Neural progenitor cell (in vitro differentiated cells): ENCODE data around the gene ELSPBP1. TPM values are rescaled to one million over a fixed set of nuclear protein-coding genes. Genes with fewer than 3 reads are reported as not detected.

Experiments used
- DNase-seq: peaks from one replicate; pipeline ENCODE4 v3.0.0-alpha.2; 2016; ENCODE audit warnings: low spot score
- H2AFZ ChIP-seq: fragments of 200-600 bp; sonication (generic); replicated peaks from 2 replicates; pipeline ENCODE4 v1.6.1; 2016; ENCODE audit warnings: antibody characterized with exemption
- H3F3A ChIP-seq: fragments of 200-600 bp; sonication (generic); 2 replicates; pipeline ENCODE4 v1.6.1; 2016; ENCODE audit warnings: antibody characterized with exemption, low read depth
- H3K27ac ChIP-seq: fragments of 200-600 bp; sonication (generic); 2 replicates; pipeline ENCODE4 v1.5.1; 2016; ENCODE audit warnings: mild to moderate bottlenecking
- H3K27me3 ChIP-seq: fragments of 200-600 bp; sonication (generic); 2 replicates; pipeline ENCODE4 v1.6.1; 2016; ENCODE audit warnings: mild to moderate bottlenecking, moderate library complexity
- H3K36me3 ChIP-seq: fragments of 200-600 bp; sonication (generic); 2 replicates; pipeline ENCODE4 v1.5.1; 2016
- H3K4me1 ChIP-seq: fragments of 200-600 bp; sonication (generic); 2 replicates; pipeline ENCODE4 v1.6.1; 2016; ENCODE audit warnings: mixed run types
- H3K4me2 ChIP-seq: fragments of 200-600 bp; sonication (generic); 2 replicates; pipeline ENCODE4 v1.6.1; 2016
- H3K4me3 ChIP-seq: fragments of 200-600 bp; sonication (generic); 2 replicates; pipeline ENCODE4 v1.5.1; 2016
- H3K79me2 ChIP-seq: fragments of 200-600 bp; sonication (generic); 2 replicates; pipeline ENCODE4 v1.6.1; 2016; ENCODE audit warnings: low read depth
- H3K9ac ChIP-seq: fragments of 200-600 bp; sonication (generic); 2 replicates; pipeline ENCODE4 v1.6.1; 2016
- H3K9me3 ChIP-seq: fragments of 200-600 bp; sonication (generic); 2 replicates; pipeline ENCODE4 v1.5.1; 2016; ENCODE audit warnings: low read depth
- H4K20me1 ChIP-seq: fragments of 200-600 bp; sonication (generic); 2 replicates; pipeline ENCODE4 v1.6.1; 2016; ENCODE audit warnings: low read depth
- H3K27ac Mint-ChIP-seq: 3 replicates; pipeline ENCODE4 v1.8.0; 2021; ENCODE audit warnings: mixed read lengths
- H3K27me3 Mint-ChIP-seq: 2 replicates; pipeline ENCODE4 v1.8.0; 2022; ENCODE audit warnings: low read depth, mild to moderate bottlenecking, inconsistent platforms, moderate library complexity, mixed read lengths; ENCODE audit not compliant: insufficient read depth
- H3K36me3 Mint-ChIP-seq: 3 replicates; pipeline ENCODE4 v1.8.0; 2021; ENCODE audit warnings: mixed read lengths
- H3K4me1 Mint-ChIP-seq: 3 replicates; pipeline ENCODE4 v1.8.0; 2021; ENCODE audit warnings: mixed read lengths
- H3K4me3 Mint-ChIP-seq: 3 replicates; pipeline ENCODE4 v1.8.0; 2021; ENCODE audit warnings: mild to moderate bottlenecking, moderate library complexity, mixed read lengths
- H3K9me3 Mint-ChIP-seq: 3 replicates; pipeline ENCODE4 v1.8.0; 2020; ENCODE audit warnings: mixed read lengths
- EZH2 ChIP-seq: fragments of 200-600 bp; sonication (generic); IDR thresholded peaks from 2 replicates; pipeline ENCODE4 v1.6.1; 2017; ENCODE audit warnings: antibody characterized with exemption, mild to moderate bottlenecking, moderate library complexity
- EZH2phosphoT487 ChIP-seq: fragments of 200-600 bp; sonication (generic); IDR thresholded peaks from 2 replicates; pipeline ENCODE4 v1.6.1; 2017; ENCODE audit warnings: antibody characterized with exemption
- total RNA-seq: library from RNA; depleted of rRNA; stranded (reverse); fragments of >200 nt; gene quantifications from 2 replicates; pipeline ENCODE4 v1.2.3, GENCODE V29; 2015; ENCODE audit warnings: low replicate concordance
- TF ChIP-seq, protein P1 (sequence below): fragments of 200-600 bp; sonication (generic); IDR thresholded peaks from 2 replicates; pipeline ENCODE4 v1.5.1; 2017; ENCODE audit warnings: antibody characterized with exemption, mild to moderate bottlenecking

The ELSPBP1 gene
- total RNA-seq, 1 donor from 2014 or later = not detected

DNA sequence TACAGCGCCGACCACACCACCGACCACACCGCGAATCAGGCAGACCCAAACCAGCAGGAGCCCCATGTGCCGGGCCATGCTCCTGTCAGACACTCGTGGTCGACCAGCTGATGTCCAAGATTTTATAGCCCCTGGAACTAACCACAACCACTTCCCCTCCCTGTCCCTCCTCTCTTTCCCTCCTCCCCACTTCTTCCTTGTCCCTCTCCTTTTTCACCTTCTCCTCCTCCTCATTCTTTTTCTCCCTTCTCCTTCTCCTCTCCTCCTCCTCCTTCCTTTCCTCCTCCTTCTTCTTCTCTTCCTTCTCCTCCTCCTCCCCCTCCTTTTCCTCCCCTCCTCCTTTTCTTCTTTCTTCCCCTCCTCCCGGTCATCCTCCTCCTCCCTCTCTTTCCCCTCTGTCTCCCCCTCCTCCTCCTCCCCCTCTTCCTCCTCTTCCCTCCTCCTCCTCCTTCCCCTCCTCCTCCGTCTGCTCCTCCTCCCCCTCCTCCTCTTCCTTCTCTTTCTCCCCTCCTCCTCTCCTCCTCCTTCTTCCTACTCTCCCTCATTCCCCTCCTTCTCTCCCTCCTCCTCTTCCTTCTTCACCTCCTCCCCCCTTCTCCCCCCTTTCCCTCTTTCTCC lies 3.1 kb upstream of the ELSPBP1 start:
- Mint-ChIP-seq H3K4me3 (no peak overlapping the region), H3K4me1 (no peaks in the 10 kb centered on the region), H3K36me3 (no peaks in the 10 kb centered on the region), H3K9me3 (no peaks in the 10 kb centered on the region), H3K27me3 (peaks cover 4% of the 10 kb centered on the region), H3K27ac (no peak overlapping the region)
- Histone ChIP-seq H3K9ac (no peak overlapping the region), H3K79me2 (no peaks in the 10 kb centered on the region), H3K4me3 (no peak overlapping the region), H3K9me3 (no peaks in the 10 kb centered on the region), H2AFZ (no peak overlapping the region), H3K4me2 (no peak overlapping the region), H3F3A (no peaks in the 10 kb centered on the region), H3K27me3 (no peaks in the 10 kb centered on the region), H3K36me3 (no peaks in the 10 kb centered on the region), H3K27ac (no peak overlapping the region), H3K4me1 (no peaks in the 10 kb centered on the region), H4K20me1 (no peaks in the 10 kb centered on the region)
- DNase-seq = no peak
- TF ChIP-seq, protein P1, sequence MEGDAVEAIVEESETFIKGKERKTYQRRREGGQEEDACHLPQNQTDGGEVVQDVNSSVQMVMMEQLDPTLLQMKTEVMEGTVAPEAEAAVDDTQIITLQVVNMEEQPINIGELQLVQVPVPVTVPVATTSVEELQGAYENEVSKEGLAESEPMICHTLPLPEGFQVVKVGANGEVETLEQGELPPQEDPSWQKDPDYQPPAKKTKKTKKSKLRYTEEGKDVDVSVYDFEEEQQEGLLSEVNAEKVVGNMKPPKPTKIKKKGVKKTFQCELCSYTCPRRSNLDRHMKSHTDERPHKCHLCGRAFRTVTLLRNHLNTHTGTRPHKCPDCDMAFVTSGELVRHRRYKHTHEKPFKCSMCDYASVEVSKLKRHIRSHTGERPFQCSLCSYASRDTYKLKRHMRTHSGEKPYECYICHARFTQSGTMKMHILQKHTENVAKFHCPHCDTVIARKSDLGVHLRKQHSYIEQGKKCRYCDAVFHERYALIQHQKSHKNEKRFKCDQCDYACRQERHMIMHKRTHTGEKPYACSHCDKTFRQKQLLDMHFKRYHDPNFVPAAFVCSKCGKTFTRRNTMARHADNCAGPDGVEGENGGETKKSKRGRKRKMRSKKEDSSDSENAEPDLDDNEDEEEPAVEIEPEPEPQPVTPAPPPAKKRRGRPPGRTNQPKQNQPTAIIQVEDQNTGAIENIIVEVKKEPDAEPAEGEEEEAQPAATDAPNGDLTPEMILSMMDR = no peak
- TF ChIP-seq EZH2 (no peak), EZH2phosphoT487 (no peak)

DNA sequence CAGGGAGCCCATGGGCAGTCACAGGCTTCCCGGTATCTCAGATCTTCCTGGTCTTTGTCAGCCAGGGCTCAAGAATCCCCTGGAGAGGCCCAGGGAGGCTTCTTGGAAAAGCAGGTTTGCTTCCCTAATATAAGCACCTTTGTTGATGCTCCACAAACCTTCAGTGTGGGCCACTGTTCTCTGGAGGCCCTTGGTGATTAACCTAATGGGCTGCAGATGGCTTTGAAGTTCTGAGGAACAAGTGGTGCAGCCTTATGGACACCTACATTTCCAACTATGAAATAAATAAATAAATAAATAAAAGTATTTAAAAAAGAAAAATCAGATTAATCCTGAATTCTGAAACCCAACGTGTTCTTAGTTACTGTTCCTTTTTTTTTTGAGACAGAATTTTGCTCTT lies 2.4 kb upstream of the ELSPBP1 start, which contains the start of gene BSPH1:
Gene BSPH1, minus strand, starts transcription at position 101 of the 400 bp plus-strand sequence. Its CDS starts 89 bp downstream, at position 12.
- Histone ChIP-seq H2AFZ (no peak within 1 kb of the TSS), H3K36me3 (no peaks in the 10 kb centered on the region), H3K27ac (no peak within 1 kb of the TSS), H3K27me3 (no peaks in the 10 kb centered on the region), H3K79me2 (no peaks in the 10 kb centered on the region), H3K9ac (no peak within 1 kb of the TSS), H4K20me1 (no peaks in the 10 kb centered on the region), H3F3A (no peaks in the 10 kb centered on the region), H3K9me3 (no peaks in the 10 kb centered on the region), H3K4me1 (no peaks in the 10 kb centered on the region), H3K4me3 (no peak within 1 kb of the TSS), H3K4me2 (no peak within 1 kb of the TSS)
- H3K27me3 Mint-ChIP-seq = peaks cover 6% of the 10 kb centered on the region
- no peak within 1 kb of the TSS for H3K4me3 Mint-ChIP-seq
- no peaks in the 10 kb centered on the region for H3K36me3 Mint-ChIP-seq
- DNase-seq = no peak
- no peak for TF ChIP-seq EZH2phosphoT487
- no peak for TF ChIP-seq EZH2
- TF ChIP-seq, protein P1 = no peak
- no peak within 1 kb of the TSS for H3K27ac Mint-ChIP-seq
- H3K4me1 Mint-ChIP-seq = no peaks in the 10 kb centered on the region
- no peaks in the 10 kb centered on the region for H3K9me3 Mint-ChIP-seq

DNA sequence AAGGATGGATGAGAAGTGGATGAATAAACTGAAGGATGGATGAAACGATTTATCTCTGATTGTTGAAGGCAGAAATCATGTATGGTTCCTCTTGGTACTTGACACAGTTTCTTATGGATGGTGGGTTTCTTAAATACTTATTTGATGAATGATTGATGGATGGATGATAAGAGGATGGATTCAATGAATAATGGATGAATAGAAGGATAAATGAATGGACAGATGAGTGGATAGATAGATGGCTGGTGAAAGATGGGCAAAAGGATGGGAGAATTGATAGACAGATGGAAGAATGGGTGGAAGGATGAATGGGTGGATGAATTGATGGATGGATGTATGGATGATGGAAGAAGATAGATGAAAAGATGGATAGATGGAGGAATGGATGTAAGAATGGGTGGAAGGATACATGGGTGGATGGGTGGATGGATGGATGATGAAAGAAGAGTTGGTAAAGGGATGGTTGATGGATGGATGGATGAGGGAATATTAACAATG lies 1.8 kb downstream of the ELSPBP1 start:
- no peaks in the 10 kb centered on the region for H3K36me3 ChIP-seq
- H2AFZ ChIP-seq = no peak overlapping the region
- no peaks in the 10 kb centered on the region for H3K9me3 ChIP-seq
- no peak overlapping the region for H3K4me2 ChIP-seq
- no peaks in the 10 kb centered on the region for H3K27me3 ChIP-seq
- no peaks in the 10 kb centered on the region for H3K36me3 Mint-ChIP-seq
- DNase-seq = no peak
- TF ChIP-seq, protein P1 = no peak
- no peak for TF ChIP-seq EZH2
- TF ChIP-seq EZH2phosphoT487 = no peak
- no peak overlapping the region for H3K9ac ChIP-seq
- H3K4me3 Mint-ChIP-seq = no peak overlapping the region
- no peaks in the 10 kb centered on the region for H3F3A ChIP-seq
- peaks cover 2% of the 10 kb centered on the region for H3K27me3 Mint-ChIP-seq
- H4K20me1 ChIP-seq = no peaks in the 10 kb centered on the region
- H3K9me3 Mint-ChIP-seq = peaks cover 4% of the 10 kb centered on the region
- no peak overlapping the region for H3K27ac ChIP-seq
- no peak overlapping the region for H3K27ac Mint-ChIP-seq
- H3K4me1 Mint-ChIP-seq = no peaks in the 10 kb centered on the region
- H3K4me1 ChIP-seq = no peaks in the 10 kb centered on the region
- H3K4me3 ChIP-seq = no peak overlapping the region
- H3K79me2 ChIP-seq = no peaks in the 10 kb centered on the region
